CD4-positive, alpha-beta T cell treated with Interleukin-6 at 100 ng/mL for 8 hours (primary cell): ENCODE data around the gene ZFYVE27.

ENCODE experiments used
- DNase-seq: peaks from one replicate; pipeline ENCODE4 v3.0.0-alpha.2; 2020; ENCODE audit warnings: mixed read lengths, low spot score

The ZFYVE27 gene

DNA sequence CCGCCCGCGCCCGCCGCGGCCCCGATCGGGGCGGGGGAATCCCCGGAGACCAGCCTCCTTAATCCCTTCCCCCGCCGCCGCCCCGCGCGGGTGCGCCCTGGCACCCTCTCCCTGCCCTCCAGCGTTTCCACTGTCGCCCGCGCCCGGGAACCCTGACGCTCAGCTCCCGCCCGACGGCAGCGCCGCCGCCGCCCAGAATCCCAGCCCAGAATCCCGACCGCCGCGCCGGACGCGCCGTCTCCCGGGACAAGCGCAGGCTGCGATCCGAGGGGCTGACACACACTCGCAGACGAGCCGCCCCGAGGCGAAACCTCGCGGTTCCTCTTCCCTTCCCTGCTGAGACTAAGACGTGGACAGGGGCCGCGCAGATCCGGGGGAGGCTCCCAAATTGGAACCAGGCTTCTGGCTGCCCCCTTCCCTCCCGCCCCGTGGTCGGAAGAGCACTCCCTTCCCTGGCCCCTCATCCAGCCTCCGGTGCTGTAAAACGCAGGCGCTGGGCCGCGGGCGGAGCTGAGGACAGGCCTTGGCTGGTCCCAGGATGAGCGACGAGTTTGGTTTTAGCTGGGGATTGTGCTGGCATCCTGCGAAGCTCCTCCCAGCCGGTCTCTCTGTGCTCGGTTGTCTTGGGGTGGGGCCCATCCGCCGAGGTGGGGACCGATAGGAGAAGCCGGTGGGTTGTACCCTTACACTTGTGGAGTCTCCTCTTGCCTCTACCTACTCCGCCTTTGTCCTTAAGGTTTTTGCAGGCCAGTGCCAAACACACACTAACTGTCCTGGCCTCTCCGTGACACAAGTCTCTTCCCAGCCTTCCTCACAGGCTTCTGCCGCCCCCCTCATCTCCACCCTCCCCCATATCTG, 22.3 kb upstream of the ZFYVE27 start:
- no peak for DNase-seq

DNA sequence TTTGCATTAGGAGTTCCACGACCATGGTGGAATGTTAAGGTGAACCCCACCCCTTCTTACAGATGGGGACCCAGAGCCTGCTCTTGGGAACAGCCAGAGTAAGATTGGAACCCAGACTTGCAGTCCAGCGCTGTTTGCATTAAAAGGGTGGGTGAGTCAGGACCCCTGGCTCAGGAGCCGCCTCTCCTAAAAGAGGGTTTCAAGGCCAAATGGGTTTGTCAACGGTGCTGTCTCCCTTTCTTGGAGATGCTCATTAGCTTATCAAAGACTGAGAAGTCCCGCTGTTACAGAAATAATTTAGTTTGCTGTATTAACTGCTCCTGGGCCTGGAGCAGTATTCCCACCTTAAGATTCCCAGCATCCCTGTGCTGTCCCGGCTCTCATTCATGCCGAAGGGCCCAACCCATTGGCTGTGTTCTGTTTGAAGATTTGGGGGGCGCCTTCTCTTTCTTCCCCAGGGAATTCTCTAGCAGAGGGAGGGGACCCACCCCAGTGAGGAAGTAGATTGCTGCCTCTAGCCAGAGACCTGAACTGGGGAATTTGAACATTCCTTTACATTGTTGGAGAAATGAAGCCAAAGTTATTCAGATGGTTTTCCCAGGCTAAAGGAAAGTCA, 21.6 kb upstream of the ZFYVE27 start:
- DNase-seq: no peak

DNA sequence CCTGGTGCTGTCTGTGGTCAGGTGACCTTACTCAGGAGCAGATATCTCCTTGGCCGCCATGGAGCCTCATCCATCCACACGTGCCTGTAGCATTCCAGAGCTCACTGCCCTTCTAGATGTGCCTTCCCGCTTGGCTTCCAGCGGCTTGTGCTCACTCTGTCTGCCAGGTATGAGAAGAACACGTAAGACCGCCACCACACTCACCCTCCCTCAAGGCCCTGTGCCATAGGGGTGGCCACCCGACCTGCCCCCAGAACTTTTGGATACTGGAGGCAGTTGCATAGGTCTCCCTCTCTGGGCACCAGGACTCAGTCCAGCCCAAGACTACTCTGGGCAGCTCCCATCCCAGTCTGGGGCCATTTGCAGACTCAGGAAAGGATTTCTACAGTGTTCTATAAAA, 19.3 kb upstream of the ZFYVE27 start:
- no peak for DNase-seq

DNA sequence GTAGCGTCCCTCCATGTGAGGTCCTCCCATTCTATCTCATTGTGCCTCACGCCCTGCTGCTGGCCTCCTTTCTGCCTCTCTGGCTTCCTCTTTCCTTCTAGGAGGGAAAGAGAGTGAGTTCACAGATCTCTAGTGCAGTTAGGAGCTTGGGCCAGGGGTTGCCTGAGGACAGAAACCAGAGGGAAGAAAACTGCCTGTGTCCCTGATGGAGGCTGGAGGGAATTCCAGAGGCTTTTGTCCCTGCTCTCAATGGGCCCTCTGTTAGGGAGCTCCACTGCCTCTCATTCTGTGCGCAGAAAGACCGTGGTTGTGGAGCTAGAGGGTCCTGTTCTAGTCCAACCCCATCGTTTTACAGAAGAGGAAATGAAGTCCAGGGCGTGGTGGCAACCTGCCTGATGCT, 18.8 kb upstream of the ZFYVE27 start:
- no peak for DNase-seq

DNA sequence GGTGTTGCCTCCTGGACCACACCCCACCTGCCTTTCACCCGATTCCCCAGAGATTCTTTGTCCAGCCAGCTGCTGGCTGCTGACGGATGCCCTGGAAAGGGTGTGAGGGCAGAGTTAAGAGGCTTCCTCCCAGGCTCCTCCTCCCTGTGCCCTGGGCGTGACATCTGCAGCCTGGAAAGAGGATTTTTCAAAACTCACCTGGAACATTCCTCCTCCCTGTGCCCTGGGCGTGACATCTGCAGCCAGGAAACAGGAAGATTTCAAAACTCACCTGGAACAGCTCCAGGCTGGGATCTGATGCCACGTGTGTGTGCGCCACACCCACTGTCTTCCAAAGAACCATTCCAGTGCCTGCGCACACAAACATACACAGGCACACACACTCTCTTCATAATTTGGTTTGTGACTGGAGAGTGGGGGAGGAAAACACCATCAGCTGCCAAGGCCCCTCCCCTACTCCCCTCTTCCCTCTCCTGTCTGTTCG, 18.2 kb upstream of the ZFYVE27 start:
- DNase-seq: no peak

DNA sequence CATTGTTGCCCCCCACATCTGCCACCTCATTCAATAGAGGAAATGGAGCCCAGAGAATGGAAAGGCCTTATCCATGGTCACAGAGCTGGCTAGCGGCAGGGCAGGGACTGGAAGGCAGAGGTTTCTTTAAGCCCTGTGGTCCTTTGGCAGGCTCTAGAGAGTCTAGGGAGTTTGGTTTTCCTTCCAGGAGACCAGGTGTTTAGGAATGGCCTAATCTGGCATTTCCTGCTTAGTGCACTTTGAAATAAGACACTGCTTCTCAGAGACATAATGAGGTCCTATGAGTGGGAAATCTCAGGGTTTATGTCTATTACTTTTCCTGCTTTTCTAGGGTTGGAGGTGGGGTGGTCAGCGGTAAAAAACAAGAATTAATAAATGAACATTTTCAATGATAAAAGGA, 17.3 kb upstream of the ZFYVE27 start:
- no peak for DNase-seq

DNA sequence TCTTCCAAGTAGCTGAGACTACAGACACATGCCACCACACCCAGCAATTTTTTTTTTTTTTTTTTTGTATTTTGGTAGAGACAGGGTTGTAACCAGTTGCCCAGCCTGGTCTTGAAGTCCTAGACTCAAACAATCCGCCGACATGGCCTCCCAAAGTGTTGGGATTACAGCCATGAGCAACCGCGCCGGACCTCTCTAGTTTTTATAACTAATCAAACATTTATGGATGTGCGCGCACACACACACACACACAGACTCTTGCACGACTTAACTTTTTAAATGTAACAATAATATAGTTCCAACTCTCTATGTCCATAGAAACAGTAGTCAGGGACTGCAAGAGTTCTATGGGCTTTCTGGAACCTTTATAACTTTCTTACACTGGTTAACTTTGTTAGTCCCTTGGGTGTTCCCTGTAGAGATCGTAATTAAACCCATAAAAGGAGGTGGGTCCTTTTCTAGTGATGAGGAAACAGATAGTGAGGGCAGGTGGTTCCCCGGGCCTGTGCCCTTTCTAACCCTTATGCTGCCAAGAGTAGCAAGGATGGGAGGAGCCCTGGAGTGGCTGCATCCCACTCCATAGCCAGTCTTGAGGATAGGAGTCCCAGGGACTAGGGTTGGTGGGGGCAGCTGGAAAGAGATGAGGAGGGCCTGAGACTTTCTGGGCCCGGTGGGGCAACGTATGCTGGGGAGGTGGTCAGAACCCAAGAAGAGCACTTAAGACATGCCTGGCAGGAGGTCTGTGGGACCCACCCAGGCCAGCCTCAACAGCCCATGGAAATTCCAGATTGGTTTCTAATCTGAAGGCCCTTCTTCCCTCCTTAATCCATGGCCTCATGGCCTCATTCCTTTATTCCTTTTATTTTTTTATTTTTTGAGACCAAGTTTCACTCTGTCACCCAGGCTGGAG, 14.8 kb upstream of the ZFYVE27 start:
- DNase-seq: no peak

DNA sequence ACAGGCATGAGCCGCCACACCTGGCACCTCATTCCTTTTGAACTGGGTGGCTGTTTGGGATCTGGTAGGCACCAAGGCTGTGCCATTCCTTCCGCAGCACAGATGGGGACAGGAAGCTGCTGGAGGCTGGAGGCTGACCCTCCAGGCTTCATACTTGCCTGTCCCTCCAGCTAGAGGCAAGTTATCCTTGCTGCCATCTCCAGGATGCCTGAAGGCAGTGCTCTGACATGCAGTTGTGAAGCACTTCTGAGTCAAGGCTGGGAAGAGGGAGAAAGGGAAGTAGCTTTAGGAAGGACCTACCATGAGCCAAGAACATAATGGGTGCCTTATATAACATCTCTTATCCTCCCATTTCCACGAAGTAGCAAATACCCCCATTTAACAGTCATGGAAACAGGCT, 13.9 kb upstream of the ZFYVE27 start:
- no peak for DNase-seq

DNA sequence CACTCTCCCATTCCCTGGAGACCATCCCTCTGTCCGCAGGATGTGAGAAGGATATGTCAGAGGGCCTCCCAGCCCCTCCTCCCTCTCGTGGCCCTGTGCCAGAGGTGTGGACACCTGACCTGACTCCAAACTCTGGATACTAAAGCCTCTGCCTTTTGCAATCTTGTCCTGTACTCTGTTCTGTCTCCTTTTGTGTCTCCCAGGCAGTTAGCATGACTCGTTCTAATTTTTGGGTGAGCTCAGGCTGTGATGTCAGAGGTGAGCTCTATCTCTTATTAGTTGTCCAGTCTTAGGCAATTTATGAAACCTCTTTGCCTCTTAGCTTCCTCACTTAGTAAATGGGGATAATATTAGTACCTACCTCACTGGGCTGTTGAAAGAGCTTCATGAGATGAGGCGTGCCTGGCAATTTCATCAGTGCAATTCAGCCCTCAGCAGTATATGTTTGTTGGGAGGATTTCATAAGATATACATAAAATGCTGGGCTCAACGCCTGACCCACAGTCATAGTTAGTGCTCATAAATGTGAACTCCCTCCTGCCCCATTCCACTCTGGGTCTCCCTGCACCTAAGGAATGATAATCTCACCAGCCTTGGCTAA, 12.5 kb upstream of the ZFYVE27 start:
- DNase-seq: no peak

DNA sequence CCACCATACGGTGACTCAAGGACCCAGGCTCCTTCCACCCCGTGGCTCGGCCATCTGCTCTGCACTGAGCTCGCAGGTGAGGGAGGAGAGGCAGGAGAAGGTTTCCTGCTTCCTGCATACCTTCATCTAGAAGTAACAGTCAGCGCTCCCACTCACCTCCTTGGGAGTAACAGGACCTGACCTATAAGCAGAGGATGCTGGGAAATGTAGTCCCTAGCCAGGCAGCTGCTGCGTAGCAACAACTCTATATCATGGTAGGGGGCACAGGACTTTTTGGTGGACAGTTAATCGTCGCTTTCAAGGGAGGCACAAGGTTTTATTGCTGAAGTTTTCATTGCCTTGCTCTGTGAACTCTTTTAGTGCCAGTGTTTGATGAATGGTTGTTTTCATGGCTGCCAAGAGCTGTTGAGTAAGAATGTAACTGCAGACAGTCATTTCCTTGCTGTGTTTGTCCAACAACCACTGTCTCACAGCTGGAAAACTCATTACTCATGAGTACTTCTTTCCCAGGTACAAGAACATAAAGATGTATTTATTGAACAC, 10.2 kb upstream of the ZFYVE27 start:
- DNase-seq: no peak

DNA sequence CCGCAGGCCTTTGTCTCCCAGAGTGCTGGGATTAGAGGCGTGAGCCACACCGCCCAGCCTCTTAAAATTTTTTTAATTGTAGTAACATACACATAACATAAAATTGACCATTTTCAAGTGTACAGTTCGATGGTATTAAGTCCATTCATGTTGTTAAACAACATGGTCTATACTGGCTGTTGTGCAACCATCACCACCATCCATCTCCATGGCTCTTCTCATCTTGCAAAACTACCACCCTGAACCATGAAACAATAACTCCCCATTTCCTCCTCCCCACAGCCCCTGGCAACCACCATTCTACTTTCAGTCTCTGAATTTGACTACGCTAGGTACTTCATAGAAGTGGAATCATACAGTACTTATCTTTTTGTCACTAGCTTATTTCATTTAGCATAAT, 7.9 kb upstream of the ZFYVE27 start:
- no peak for DNase-seq

DNA sequence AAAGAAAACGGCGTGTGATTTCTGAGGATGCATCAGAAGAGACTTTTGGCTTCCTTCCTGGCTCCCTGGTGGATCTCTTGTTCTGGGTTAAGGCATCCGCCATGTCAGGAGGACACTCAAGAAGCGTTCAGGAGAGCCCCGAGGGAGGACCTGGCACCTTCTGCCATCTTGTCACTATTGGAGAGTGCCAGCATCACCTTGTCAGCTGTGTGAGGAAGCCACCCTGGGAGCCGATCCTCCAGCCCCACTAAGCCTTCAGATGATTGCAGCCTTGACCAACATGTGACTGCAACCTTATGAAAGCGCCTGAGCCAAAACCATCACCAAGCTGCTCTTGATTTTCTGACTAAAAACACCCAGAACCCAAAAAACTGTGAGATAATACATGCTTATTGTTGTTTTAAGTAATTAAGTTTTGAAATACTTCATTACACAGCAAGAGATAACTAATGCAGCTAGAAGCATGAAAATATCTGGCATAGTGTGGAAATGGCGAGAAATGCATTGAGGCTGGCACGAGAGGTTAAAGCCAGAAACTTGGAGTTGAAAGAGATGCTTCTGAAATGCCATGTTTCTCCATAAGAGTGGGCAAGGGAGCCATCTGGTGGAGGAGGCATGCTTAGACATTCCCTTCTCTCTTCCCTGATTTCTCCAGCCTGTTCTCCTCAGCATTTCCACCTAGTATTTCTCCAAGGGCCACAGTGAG, 5.4 kb upstream of the ZFYVE27 start:
- DNase-seq: peak; percentile 48

DNA sequence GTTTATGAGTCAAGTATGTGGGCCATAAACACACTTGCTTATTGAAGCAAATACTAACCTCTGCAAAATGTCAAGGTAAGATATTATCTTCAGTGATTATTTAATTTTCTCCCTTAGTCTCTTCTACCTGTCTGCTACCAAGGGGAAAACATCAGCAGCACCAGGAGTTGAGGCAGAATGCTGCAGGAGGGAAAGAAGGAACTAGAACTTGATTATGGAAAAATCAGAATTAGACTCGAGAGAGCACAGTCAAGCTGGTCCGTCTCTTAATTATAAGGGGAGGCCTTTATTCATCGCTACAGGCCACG, 4.9 kb upstream of the ZFYVE27 start:
- no peak for DNase-seq

DNA sequence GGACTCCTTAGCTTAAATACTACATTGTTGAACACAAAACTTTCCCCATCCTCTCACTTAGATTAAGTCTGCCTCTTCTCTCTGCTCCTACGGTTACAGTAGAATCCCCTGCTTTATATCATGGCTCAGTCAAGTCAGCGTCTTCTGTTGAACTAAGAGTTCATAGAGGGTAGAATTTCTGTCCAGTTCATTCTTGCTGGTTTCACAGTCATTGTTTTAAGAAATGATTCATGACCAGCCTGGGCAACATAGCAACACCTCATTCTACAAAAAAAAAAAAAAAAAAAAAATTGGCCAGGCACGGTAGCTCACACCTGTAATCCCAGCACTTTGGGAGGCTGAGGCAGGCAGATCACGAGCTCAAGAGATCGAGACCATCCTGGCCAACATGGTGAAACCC, 3.7 kb upstream of the ZFYVE27 start:
- no peak for DNase-seq

DNA sequence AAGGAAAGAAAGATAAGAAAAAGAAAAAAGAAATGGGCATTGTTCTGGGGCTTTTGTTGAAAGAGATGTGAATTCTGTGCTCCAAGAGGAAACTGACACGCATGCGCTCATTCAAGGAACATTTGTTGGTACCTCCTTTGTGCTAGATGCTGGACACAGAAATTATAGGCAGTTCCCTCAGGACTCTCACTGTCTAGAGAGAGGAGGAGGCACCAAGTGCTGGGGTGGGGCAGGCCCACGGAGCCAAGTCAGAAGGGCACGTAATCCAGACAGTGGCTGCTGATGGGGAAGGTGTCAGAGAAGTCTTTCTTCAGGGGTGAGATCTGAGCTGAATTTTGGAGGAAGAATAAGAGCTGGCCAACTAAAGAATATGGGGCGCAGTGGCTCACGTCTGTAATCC, 2.9 kb upstream of the ZFYVE27 start:
- no peak for DNase-seq

DNA sequence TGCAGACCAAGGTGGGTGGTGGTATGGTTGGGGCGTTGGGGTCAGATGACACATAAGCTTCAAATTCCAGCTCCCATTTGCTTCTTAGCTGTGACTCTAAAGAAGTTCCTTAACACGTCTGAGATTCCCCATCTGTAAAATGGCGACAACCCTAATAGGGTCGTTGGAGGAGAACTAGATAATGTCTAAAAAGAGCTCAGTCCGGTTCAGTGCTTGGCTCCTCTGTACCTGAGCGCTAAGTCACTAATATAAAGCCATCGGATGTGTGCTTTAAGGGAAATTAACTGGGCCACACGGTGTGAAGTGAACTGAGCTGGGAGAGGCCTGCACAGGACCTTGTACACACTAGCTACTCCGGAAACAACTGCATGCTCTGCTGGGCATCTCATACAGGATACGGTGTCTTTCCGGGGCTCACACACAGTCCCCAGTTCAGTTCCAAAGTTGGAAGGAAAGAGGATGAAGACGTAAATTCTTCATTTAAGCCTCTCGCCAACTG, 476 bp upstream of the ZFYVE27 start:
- no peak for DNase-seq

DNA sequence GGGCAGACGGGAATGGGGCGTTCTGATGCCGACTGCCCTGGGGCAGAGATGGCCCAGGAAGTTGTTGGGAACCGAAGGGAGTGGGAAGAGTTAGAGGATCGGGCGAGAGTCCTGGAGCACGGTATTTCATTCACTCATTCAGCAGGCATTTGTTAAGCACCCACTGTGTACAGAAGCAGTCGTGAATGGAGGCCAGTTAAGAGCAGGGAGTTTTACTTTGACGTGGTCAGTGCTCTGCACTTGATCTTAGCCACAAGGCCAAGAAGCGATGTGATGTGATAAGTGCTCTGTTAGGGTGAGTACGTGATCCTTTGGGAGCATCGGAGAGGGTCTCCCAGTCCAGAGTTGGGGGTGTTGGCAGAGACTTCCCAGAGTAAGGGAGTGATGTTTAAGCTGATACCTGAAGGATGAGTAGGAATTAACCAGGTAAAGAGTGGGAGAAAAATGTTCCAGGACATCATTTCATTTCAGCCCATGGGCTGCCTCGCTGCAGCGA, 890 bp downstream of the ZFYVE27 start:
- DNase-seq: no peak

DNA sequence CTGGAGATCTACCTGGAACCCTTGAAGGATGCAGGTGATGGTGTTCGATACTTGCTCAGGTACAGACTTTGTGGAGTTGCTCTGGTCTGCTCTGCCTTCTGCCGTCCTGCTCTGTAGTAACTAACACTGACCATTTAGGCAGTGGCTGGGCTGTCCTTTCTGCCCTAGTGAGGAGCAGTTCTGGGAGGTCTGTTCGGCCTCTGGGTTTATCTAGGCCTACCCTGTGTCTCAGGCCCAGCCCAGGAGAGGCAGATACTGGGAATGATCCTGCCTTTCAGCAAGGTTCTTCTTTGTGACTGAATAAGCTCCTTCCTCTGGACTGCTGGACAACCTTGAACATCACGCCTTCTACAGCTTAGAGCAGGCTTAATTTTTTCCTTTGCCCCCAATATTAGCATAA, 1.7 kb downstream of the ZFYVE27 start:
- no peak for DNase-seq

DNA sequence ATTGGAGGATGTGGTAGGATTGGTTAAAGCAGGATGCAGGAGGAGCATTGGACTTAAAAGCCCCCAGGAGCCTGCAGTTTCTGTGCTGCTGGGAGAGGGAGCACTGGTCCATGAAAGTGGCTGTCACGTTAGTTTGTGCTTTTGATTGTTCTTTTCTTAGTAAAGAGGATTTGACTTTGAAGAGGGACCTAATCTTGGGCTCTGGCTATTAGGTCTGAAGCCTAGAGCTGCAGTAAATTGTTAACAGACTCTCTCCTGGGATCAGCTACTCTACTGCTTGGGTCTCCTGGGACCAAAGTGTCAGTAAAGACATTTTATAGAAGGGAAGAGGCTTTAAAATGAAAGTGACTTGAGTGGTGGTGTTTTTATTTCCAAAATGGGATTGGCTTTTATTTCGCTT, 3.7 kb downstream of the ZFYVE27 start:
- no peak for DNase-seq

DNA sequence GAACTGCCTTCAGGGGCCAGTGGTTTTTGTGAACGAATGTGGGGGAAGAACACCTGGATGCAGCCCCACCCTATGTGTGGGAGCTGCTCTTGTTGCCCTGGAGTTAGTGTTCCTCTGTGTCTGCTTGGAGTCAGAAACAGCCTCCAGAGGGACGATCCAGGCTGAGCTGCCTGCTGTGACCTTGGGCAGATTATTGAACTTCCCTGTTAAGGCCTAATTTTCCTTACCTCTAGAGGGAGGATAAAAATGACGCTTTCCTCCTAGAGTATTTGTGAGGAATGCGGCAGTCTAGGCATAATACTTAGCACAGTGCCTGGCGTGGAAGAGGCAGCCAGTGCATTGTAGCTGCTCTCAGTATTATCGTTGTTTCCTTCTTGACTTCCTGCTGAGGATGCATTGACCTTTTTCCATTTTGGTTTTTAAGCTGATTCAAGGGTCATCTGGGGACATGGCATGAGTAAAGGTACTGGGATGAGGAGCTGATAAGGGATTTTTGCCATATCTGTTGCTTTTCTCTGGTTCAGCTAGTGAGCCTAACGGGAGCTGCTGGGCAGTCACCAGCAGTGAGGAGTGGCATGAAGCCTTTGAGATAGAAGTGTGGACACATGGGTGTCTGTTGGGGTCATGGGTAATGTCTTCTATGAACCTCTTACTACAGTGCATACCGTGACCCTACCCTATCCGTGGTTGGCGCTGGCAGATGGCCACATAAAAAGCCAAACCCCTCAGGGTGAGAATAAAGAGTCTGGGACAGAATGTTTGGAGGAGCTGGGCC, 6.4 kb downstream of the ZFYVE27 start:
- DNase-seq: no peak
